ENCODE measurements around the gene DDAH1. TPM values are rescaled to one million over a fixed set of nuclear protein-coding genes. Genes with fewer than 3 reads are reported as not detected.

DDAH1 gene
- total RNA-seq, 1 experiment from 2014 or later = 36.3 TPM

DNA sequence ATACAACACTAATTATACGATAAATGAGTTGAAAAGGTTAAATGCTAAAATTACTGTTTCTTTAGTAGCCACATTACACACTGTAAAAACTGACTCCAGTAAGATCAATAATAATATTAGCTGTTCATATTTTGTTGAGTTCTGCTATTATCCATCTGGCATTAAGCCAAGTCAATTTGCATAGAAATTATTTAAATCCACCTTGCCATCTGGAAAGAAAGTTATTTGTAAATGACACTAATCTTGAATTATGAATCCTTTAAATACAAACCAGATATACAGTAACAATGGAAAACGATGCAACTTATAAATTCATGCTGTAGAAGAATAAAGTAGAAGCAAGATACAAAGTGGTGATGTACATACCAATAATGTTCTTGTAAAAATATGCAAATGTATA lies 107.1 kb downstream of the DDAH1 start:
- H3K27ac Mint-ChIP-seq = no peak overlapping the region
- no peaks in the 10 kb centered on the region for H3K23me2 ChIP-seq (ENCODE audit: insufficient read length, low read depth, low read length, poor library complexity, severe bottlenecking)
- no peak overlapping the region for H3K4me2 ChIP-seq (ENCODE audit: insufficient read depth, insufficient read length, low read length)
- no peak overlapping the region for H2BK120ac ChIP-seq (ENCODE audit: low read depth, low read length, poor library complexity, severe bottlenecking)
- H3K9me3 ChIP-seq (ENCODE audit: control insufficient read depth, low read depth, low read length) = no peaks in the 10 kb centered on the region
- H3K79me1 ChIP-seq (ENCODE audit: insufficient read depth, low read depth, low read length, poor library complexity, severe bottlenecking) = no peaks in the 10 kb centered on the region
- H2BK15ac ChIP-seq (ENCODE audit: low read depth, low read length) = no peak overlapping the region
- H4K5ac ChIP-seq (ENCODE audit: insufficient read length, low read depth, low read length) = no peak overlapping the region
- H2BK5ac ChIP-seq (ENCODE audit: insufficient read length, low read length) = no peak overlapping the region
- no peak for DNase-seq
- WGBS (ENCODE audit: extremely low coverage, insufficient read length, low lambda C conversion rate) = no CpG with 5 or more reads among the region's 2 CpGs
- H3K23ac ChIP-seq (ENCODE audit: insufficient read length, low read depth, low read length) = no peak overlapping the region
- H3K9ac ChIP-seq (ENCODE audit: extremely low read depth, insufficient read length, low read length) = no peak overlapping the region
- no peak overlapping the region for H3T11ph ChIP-seq (ENCODE audit: low read length)
- no peak overlapping the region for H2AK5ac ChIP-seq (ENCODE audit: insufficient read length, low read length)
- TF ChIP-seq, protein P1, sequence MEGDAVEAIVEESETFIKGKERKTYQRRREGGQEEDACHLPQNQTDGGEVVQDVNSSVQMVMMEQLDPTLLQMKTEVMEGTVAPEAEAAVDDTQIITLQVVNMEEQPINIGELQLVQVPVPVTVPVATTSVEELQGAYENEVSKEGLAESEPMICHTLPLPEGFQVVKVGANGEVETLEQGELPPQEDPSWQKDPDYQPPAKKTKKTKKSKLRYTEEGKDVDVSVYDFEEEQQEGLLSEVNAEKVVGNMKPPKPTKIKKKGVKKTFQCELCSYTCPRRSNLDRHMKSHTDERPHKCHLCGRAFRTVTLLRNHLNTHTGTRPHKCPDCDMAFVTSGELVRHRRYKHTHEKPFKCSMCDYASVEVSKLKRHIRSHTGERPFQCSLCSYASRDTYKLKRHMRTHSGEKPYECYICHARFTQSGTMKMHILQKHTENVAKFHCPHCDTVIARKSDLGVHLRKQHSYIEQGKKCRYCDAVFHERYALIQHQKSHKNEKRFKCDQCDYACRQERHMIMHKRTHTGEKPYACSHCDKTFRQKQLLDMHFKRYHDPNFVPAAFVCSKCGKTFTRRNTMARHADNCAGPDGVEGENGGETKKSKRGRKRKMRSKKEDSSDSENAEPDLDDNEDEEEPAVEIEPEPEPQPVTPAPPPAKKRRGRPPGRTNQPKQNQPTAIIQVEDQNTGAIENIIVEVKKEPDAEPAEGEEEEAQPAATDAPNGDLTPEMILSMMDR (conservative IDR thresholded peaks at IDR 0.05) = no peak
- H3K4me1 Mint-ChIP-seq = peaks cover 6% of the 10 kb centered on the region in 2 experiments; a peak in 3 of 4 replicates
- H2AFZ ChIP-seq (ENCODE audit: low read length) = no peak overlapping the region
- no peak overlapping the region for H3K4ac ChIP-seq (ENCODE audit: low read depth, low read length)
- H3K4me1 ChIP-seq (ENCODE audit: insufficient read depth, low read length) = no peaks in the 10 kb centered on the region; the same call in 1 of the 2 replicates
- H3K79me2 ChIP-seq (ENCODE audit: insufficient read depth, low read length) = no peaks in the 10 kb centered on the region
- H3K27ac ChIP-seq (ENCODE audit: insufficient read length, low read depth, low read length) = no peak overlapping the region
- H4K91ac ChIP-seq (ENCODE audit: insufficient read length, low read depth, low read length) = no peak overlapping the region
- H4K20me1 ChIP-seq (ENCODE audit: control insufficient read depth, insufficient read depth, insufficient read length) = no peaks in the 10 kb centered on the region
- H3K14ac ChIP-seq (ENCODE audit: insufficient read depth, low read length) = no peak overlapping the region
- H3K56ac ChIP-seq (ENCODE audit: insufficient read length, low read depth, low read length) = no peak overlapping the region
- no peaks in the 10 kb centered on the region for H3K9me3 Mint-ChIP-seq
- no peaks in the 10 kb centered on the region; the same call in 1 of the 2 replicates for H3K27me3 Mint-ChIP-seq (ENCODE audit: low read depth)
- H3K27me3 ChIP-seq (ENCODE audit: insufficient read depth, low read length) = no peaks in the 10 kb centered on the region
- no peaks in the 10 kb centered on the region for H3K36me3 Mint-ChIP-seq (ENCODE audit: insufficient read depth in 1 of 3, low read depth in 3 of 3)
- H3K4me3 Mint-ChIP-seq = no peak overlapping the region
- no peak overlapping the region for H4K8ac ChIP-seq (replicated peaks; ENCODE audit: insufficient read length, low read depth, low read length)
- no peak overlapping the region for H2BK20ac ChIP-seq (ENCODE audit: low read depth, low read length, poor library complexity, severe bottlenecking)
- no peak overlapping the region for H2BK12ac ChIP-seq (ENCODE audit: insufficient read length, low read depth, low read length)
- no peak overlapping the region for H3K18ac ChIP-seq (ENCODE audit: insufficient read length, low read depth, low read length)

Data from H9 (cell line).